HG03520 (cell line): ENCODE measurements around the gene LIN37.
"Not testable (repeated sequence)": the region's sequence is repeated elsewhere in the genome, so short reads cannot be mapped to it uniquely, and the experiment has no call there.

Experiments
- ATAC-seq: cut with Tn5 transposase; IDR thresholded peaks from one replicate; pipeline ENCODE4 v1.9.1; 2021; ENCODE audit warnings: mild to moderate bottlenecking, moderate library complexity; ENCODE audit not compliant: unreplicated experiment

Gene LIN37

GRCh38 chr19:35772362-35772761, 24.0 kb downstream of the LIN37 start:
- ATAC-seq, result not testable (repeated sequence)

GRCh38 chr19:35773020-35773806, 24.8 kb downstream of the LIN37 start:
- ATAC-seq, result no peak

- no peak for ATAC-seq
These were observed 26.1 kb downstream of the LIN37 start for GRCh38 chr19:35774274-35775045.

GRCh38 chr19:35775046-35775297, 26.6 kb downstream of the LIN37 start:
- ATAC-seq, result peak; percentile 2

- ATAC-seq, result peak; percentile 92
These were observed 27.1 kb downstream of the LIN37 start, which contains the start of gene ARHGAP33 for GRCh38 chr19:35775298-35776101. Gene ARHGAP33, plus strand, starts transcription at chr19:35775564. Its CDS starts 95 bp downstream, at chr19:35775659.

GRCh38 chr19:35776102-35776788, 27.9 kb downstream of the LIN37 start:
- no peak for ATAC-seq

- ATAC-seq, result no peak
These were observed 28.9 kb downstream of the LIN37 start for GRCh38 chr19:35777086-35777841.

- ATAC-seq, result no peak
These were observed 29.6 kb downstream of the LIN37 start for GRCh38 chr19:35777961-35778360.

GRCh38 chr19:35779033-35779432, 30.7 kb downstream of the LIN37 start:
- no peak for ATAC-seq

GRCh38 chr19:35780058-35780457, 31.7 kb downstream of the LIN37 start:
- ATAC-seq, result no peak

GRCh38 chr19:35780717-35781116, 32.3 kb downstream of the LIN37 start:
- ATAC-seq, result no peak

- ATAC-seq, result no peak
These were observed 33.3 kb downstream of the LIN37 start for GRCh38 chr19:35781650-35782049.

- no peak for ATAC-seq
These were observed 34.2 kb downstream of the LIN37 start for GRCh38 chr19:35782589-35782988.

- no peak for ATAC-seq
These were observed 35.4 kb downstream of the LIN37 start for GRCh38 chr19:35783469-35784434.

GRCh38 chr19:35784503-35785338, 36.3 kb downstream of the LIN37 start:
- ATAC-seq, result no peak

GRCh38 chr19:35785339-35785627, 36.9 kb downstream of the LIN37 start:
- ATAC-seq, result no peak

GRCh38 chr19:35786299-35787160, 38.2 kb downstream of the LIN37 start:
- no peak for ATAC-seq
